Sigmoid colon (tissue), 4 donors: ENCODE results near the gene PEPD.

Experiments used
- EP300 ChIP-seq, 4 donors: sonication (generic); formaldehyde crosslinking; IDR thresholded peaks; one replicate each; pipeline ENCODE4 v1.6.1; 2017; ENCODE audit warnings: antibody characterized with exemption in 4 of 4
- POLR2A ChIP-seq, 2 donors: fragments of 450-650 bp; IDR thresholded peaks; one replicate each; pipeline ENCODE4 v1.6.1; 2016; ENCODE audit warnings: antibody characterized with exemption in 2 of 2, mild to moderate bottlenecking in 2 of 2, moderate library complexity in 2 of 2
- POLR2AphosphoS5 ChIP-seq, 4 donors: sonication (generic); formaldehyde crosslinking; IDR thresholded peaks; one replicate each; pipeline ENCODE4 v1.6.1; 2017; ENCODE audit warnings: antibody characterized with exemption in 4 of 4
- TF ChIP-seq, protein P1 (sequence below), 4 experiments: fragments of 450-650 bp in 3 of 4; fragments of 200-600 bp in 1 of 4; IDR thresholded peaks; one replicate each; pipeline ENCODE4 v1.5.1; 2016 to 2019; ENCODE audit warnings: antibody characterized with exemption in 4 of 4, mild to moderate bottlenecking in 3 of 4, moderate library complexity in 2 of 4

DNA sequence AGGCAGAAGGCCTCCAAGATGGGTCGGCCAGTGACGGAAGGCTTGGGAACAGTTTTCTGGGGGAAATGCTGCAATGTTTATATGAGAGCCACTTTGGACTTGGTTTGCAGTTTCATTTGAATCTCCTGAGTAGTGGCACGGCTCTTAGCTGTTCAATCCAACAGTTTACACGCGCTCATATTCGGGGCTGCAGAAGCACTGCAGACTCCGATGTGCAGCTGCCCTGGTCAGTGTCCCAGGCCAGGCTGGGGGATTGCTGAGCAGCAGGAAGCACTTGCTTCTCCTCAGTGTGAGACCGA lies 116.4 kb downstream of the PEPD start:
- TF ChIP-seq, protein P1, sequence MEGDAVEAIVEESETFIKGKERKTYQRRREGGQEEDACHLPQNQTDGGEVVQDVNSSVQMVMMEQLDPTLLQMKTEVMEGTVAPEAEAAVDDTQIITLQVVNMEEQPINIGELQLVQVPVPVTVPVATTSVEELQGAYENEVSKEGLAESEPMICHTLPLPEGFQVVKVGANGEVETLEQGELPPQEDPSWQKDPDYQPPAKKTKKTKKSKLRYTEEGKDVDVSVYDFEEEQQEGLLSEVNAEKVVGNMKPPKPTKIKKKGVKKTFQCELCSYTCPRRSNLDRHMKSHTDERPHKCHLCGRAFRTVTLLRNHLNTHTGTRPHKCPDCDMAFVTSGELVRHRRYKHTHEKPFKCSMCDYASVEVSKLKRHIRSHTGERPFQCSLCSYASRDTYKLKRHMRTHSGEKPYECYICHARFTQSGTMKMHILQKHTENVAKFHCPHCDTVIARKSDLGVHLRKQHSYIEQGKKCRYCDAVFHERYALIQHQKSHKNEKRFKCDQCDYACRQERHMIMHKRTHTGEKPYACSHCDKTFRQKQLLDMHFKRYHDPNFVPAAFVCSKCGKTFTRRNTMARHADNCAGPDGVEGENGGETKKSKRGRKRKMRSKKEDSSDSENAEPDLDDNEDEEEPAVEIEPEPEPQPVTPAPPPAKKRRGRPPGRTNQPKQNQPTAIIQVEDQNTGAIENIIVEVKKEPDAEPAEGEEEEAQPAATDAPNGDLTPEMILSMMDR (IDR thresholded peaks at IDR 0.05), result no peak
- TF ChIP-seq EP300 (IDR thresholded peaks at IDR 0.05), result no peak
- TF ChIP-seq POLR2AphosphoS5 (IDR thresholded peaks at IDR 0.05), result no peak
- no peak for TF ChIP-seq POLR2A (IDR thresholded peaks at IDR 0.05)
